HG03469 (cell line): ENCODE results near the gene NR2F1-AS1.

ENCODE experiments used
- ATAC-seq: cut with Tn5 transposase; IDR thresholded peaks from one replicate; pipeline ENCODE4 v1.9.1; 2021; ENCODE audit warnings: mild to moderate bottlenecking, moderate library complexity, moderate number of reproducible peaks; ENCODE audit not compliant: unreplicated experiment

The NR2F1-AS1 gene

DNA sequence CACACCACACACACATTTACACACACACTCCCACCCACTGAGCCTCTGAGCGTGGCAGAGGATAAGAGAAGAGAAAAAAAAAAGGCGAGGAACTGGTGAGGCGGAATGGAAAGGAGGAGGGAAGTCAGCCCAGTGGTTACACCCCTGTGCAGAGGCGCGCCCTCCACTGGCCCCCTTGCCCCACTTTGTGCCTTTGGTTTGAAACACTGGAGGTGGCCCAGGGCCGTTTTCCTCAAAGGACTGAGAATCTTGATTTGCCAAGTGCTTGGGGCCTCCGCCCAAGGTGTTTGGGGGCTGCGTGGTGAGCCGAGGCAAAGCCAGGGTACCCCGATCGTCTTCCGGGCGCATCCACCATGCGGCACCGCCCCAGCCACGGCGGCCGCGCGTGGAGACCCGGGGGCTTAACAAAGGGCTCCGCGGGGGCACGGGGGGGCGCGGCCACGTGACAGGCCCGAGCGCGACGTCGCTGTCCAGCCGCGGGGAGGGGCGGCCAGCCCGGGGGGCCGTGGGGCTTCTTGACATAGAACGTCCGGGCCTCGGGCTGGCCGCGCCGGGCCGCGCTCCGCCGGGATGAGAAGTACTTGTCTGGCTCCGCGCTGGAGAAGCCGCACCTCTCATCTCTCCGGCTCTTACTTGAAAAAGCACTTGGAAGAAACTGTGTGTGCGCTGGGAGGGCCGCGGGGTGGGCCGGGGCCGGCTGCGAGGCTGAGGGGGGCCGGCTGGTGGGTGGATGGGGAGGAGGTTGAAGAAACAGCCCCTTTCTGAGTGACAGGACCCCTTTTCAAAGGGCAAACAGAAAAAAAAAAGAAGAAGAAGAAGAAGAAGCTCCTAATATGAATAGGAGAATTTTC is 23.0 kb upstream of the NR2F1-AS1 start:
- ATAC-seq = no peak

DNA sequence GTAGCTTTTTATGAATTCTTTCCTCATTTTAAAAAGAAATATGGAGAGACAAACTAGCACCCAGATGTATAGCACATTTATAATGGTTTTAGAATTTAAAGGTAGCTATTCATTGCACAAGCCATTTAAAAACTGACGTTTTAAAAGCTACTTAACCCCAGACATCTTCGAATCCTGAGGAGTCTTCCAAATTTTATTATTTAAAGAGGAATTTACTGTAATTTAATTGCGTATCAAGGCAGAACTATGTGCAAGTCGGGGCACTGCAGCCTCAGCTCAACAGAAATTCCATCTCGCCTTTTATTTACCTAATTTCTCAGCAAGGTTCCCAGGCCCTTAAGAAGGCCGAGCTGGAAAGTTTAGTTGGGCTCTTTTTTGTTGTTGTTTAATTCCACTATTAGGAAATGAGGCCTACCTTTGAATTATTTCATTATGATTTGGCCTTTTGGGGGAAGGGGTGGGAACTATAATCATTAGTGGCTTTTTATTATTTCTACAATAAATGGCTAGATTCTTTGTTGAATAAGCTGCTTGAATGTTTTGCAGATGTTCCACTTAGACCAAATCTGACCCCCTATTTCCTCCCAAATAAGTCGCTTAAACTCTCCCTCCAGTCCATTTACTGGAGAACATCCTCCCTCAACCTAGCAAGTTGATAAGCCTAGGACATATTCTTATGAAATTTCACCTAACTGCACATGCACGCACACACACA is 22.2 kb upstream of the NR2F1-AS1 start:
- no peak for ATAC-seq

DNA sequence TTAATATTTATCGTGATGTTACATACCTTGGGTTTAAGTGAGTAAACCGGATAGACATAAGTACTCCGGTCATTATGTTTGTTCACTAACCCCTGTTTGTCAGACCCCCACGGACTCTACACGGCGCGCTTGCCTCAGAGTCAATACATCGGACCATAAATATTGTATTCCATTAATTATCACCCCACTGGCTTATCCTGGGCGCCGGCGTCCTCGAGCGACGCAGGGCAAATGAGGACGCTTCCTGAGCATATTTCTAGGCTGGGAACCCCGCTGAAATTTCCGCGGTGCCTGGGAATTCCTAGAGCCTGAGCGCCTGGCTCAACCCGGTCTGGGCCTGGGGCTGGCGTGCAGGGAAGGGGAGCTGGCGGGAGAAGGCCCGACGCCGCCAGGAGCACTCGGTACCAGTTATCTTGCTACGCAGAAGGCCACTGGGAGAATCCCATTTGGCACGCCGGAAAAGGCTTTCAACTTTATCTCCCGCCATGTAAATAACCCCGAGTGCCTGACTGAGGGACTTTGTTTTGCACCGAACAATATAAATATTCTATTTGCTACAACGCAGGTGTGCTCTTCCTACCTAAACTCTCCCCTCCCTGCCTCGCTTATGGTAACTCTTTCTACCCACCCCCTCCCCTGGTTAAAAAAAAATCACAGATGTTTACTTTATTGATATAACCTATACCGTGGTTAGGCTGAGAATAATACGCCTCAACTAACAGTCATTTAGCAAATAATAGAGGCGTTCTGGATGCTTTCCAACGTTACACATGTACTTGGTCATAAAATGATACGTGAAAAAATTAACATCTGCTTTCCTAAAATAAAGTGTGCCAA is 21.4 kb upstream of the NR2F1-AS1 start:
- ATAC-seq = no peak

DNA sequence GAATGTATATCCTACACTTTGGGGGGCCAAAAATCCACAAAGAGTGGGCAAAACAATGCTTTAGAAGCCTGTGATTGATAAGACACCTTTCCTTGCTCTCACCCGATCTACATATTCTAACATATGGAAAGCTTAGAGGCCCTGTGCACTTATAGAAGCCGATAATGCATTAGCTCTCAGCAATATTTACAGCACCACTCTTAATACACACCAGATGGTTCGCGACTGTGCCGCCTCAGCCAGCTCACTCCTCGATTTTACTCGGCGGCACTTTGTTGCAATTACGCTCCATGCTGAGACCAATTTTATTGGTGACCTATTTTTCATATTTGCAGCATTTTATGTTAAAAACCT is 20.8 kb upstream of the NR2F1-AS1 start:
- ATAC-seq = no peak

DNA sequence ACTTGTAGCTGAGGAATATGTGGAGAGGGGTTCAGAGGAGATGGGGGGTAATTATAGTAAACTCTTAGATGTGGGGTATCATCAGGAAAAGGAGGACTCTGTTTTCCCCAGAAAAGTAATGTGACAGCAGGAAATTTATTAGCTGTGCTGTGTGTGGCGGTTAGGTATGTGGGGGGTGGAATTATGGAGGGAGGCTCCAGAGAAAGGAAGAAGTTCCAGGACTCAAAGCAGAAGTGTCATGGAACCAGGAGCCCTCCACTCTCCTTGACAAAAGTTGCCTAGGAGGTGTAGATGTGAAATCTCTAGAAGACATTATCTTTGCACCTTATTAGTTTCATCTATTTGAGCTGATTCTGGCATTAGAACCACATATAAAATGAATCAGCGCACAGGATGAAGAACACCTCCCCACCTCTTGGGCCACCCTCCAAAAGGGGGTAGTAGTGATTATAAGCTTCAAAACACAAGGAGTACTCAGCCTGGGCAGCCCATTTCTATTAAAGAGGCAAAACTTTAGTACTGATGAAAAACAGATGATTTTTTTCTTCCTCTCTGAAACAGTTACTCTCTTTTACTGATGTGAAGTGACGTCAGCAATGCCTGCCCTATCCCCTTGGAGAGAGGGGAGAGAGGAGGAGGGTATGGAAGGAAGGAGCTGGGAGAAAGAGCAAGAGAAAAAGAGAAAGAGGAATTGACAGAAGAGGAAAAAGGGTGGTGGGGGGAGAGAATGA is 20.2 kb upstream of the NR2F1-AS1 start:
- ATAC-seq = no peak

DNA sequence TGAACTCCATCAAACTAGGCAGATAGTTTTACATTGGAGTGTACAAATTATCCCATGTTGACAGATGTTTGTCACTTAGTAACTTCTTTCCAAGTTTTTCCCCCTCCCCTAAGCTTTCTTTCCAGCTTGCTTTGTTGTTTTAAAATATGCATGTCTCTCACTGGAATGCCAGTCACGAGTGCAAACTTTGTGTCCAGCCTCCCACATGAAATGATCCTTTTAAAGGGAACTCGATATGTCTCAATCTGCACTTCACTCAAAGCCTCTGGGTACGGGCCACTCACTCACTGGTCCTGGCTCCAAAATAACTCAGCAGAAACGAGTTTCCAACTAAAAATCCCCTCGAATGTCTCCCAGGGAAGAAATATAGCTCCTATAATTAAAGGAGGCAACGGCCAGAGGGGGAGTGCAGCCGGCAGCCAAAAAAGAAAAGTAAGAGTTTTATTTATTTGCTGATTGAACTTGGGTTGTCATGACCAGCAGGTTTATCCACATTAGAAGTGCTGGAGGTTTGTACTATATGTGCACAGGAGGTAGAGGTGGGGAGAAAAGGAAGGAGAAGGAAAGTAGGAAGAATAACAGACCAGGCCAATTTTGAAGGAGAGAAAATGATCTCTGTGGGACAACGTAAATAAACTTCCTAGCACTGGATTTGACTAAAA is 19.5 kb upstream of the NR2F1-AS1 start:
- no peak for ATAC-seq

DNA sequence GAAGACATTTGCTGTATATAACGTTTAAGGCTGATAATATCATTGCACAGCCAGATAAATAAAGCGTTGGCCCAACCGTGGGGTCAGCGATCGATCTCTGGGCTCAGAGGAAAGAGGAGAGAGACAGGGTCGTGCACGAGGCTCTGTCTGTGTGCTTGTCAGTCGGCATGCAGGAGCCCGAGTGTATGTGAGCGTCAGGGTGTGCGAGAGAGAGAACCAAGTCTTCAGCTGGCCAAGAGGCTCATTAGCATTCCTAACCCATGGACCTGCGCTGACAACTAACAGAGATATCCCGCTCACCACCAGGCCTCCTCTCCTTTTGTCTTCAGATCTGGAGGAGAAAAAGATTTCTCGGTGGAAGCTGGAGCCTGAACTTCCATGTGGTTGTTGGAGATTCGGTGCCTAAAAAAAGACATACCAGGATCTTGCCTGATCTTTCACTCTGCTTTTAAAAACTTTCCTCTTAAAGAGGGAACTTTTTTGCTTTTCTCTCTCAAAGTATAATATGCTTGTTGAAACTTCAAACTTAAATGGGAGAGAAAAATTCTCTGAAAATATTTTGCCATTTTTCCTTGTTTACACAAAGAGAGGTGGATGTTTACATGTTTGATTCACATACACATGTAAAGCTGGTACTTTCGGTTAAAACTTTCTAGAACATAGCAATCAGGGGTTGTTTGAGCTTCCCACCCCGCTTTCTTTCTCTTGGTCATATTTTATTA is 18.5 kb upstream of the NR2F1-AS1 start:
- ATAC-seq = no peak

DNA sequence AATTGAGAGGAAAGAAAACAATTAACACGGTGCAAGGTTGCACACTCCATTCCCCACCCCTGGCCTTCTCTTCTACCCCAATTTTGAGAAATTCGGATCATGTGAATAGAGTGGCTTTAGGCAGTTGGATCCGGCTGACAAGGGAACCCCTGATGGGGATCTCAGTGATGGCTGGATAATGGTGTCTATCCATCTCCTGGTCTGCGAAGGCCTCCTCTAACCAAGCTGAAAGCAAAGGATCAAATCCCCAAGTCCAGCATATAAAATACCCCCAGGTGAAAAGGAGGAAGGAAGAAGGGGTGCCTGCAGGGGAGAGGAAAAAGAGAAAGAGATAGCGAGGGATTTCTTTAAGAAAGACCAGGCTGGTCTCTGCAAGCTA is 18.0 kb upstream of the NR2F1-AS1 start:
- ATAC-seq = no peak

DNA sequence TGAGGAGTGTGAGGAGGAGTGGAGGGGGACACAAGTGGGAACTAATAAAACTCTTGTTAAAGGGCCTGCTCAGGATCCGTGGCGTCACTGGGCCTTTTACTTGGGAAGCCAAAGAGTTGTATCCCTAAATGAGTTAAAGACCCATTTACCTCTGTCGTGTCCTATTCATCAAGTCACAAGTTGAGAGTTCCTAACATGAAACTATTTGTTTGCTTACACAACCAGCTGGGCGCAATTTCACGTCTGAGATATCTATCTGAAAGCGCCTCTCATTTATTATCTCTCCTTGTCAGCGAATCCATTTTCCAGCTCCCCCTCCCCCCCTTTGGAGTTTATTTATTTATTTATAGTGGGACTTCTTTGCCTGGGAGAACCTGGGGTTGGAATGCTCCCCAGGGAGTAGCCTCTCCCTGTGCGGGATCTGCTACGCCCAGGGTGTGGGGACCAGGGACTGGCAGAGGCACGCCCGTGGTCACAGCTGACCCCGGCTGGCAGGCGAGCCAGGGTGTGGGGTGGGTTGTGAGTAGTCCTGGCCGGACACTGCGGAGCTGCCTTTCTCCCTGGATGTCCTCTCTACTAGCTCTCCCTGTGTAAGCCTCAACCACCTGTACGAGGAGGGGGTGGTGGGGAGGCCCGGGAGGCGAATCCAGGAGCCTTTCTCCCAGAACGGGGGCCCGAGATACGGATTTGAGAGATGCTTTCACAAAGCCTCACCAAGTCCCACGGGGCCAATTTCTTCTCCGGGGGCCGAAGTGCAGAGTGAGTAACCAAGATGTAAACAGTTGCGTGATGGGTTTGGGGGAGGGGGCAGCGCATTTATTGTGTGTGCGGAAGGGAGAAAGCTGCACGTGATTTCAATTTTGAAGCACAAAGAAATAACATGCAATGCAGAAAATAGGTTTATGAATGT is 17.3 kb upstream of the NR2F1-AS1 start:
- ATAC-seq = no peak

DNA sequence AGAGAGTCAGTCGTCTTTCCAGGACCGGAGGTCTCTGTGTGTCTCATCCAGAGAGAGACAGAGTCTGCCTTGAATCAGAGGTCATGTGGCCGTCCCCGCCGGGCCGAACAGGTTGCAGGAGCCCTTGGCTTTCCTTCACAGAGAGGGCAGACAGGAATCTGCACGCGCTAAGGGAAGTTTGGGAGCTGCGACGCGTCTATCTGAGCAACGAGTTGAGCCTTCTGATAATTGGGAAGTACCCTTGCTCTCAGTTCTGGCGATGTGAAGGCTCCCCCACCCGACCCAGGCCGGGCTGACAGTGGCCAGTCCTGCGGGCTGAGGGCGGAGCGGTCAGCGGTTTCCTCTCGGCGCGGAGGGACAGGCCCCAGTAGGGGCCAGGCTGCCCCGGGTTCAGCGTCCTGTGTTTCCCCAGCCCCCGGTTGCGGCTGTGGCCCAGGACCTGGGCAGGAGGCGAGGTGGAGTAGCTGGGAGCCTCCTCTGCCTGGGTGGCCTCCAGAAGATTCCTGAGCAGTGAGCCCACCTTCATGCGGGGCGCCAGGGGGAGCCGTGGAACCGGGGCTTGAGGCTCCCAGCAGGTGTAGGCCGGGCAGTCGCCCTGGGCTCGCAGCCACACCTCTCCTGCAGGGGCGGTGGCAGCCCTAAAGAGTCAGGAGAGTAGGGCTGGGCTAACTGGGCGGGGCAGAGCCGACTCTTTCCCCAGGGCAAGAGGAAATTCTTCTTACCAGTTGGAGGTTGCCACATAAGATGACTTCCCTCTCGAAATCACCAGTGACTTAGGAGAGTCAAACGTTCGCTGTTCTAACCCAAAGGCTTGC is 15.9 kb upstream of the NR2F1-AS1 start:
- no peak for ATAC-seq

DNA sequence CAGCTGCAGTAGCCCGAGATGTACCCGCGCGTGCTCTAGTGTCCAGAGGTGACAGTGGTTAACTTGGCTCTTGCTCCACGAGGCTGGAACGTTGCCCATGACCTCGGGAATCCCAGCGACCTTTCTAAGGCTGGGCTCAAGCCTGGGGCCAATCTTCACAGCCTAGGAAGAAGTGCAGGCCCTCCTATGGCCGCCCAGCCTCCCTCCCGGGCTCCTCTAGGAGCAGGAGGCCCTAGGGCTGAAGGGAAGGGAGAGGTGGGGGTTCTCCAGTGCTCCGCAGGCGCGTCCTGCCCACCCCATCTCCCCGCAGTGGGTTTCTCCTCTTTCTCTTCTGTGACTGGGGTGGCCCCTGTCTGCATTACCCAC is 15.3 kb upstream of the NR2F1-AS1 start:
- ATAC-seq = no peak

DNA sequence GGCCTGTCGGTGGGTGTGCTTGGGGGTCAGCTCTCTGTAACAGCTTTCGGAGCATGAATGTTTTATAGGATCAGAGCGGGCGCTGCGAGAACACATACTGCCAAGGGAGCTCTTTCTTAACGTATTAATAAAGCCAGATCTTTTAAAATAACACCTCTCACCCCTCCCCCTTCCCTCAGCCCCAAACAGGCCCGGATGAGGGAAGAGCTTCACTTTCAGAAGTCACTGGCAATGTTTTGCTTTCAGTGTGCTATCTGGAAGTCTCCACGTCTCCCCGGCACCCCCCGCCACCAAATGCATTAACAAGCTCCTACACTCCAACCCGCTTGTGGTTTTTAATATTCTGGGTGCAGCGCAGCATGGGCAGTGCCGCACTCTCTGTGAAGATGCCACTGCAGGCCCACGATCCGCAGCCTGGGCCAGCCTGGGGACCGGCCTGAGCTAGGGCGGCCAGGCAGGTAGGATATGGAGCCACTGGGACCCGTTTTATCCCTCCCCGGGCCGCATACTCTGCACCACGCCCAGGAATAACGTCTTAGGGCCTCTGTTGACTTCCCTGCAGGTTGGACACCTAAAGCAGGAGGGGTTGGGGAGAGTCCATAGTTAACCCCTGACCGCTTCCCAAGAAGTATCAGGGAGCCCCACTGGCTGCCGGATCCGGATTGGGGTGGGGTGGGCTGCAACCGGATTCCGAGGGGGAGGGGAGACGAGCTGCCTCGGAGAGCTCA is 14.6 kb upstream of the NR2F1-AS1 start:
- no peak for ATAC-seq

DNA sequence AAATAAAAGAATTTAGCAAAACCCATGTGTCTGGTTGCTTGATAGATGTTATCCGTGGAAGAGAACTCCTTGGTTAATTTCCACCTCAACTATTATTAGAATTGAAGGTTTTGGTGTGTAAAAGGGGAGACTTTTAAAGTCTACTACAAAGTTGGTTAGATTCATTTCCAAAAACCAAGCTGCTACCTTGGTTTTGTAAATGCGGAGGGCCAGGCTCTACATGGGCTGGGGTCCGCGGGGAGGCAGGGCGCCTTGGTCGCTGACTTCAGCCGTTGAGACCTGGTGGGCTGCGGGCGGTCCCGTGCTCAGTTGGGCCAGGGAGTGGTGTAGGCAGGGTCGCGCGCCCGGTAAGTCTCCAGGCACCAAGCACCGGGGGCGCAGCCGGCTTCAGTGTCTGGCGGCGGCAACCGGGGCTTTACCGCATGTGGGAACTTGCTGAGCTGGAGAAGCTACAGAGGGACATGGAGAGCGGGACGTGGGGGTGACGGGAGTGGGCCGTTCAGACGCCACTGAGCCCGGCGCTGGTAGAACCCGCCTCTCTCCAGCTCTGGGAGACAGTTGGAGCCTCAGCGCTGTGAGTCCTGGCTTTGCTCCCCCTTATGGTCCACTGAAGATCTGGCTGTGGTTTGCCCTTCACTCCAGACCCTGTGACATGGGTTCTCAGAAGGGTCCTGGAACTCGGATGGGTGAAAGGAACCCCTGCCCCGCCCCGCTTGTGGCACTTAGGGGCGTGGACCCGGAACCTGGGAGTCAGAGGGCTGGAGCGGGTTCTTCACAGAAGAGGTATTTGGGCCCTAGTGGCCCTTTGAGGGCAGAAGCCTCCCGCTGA is 13.8 kb upstream of the NR2F1-AS1 start:
- ATAC-seq = no peak

DNA sequence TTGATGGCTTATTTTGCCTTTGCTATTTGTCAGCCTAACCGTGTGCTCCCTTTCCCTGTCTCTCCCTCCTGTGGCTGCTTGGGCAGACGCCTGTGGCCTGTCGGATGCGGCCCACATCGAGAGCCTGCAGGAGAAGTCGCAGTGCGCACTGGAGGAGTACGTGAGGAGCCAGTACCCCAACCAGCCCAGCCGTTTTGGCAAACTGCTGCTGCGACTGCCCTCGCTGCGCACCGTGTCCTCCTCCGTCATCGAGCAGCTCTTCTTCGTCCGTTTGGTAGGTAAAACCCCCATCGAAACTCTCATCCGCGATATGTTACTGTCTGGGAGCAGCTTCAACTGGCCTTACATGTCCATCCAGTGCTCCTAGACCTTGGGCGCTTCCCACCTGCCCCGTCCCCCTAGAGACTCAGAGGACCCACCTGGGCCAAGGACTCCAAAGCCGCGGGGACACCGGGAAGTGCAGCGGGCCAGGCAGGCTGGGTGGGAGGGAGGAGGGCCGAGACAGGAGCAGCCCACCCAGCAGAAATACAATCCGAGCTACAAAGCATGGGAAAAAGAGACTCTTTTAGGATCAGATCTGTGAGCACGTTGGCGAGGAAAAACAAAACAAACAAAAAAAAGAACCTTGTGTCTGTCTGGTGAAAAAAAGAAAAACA is 12.6 kb upstream of the NR2F1-AS1 start:
- no peak for ATAC-seq

DNA sequence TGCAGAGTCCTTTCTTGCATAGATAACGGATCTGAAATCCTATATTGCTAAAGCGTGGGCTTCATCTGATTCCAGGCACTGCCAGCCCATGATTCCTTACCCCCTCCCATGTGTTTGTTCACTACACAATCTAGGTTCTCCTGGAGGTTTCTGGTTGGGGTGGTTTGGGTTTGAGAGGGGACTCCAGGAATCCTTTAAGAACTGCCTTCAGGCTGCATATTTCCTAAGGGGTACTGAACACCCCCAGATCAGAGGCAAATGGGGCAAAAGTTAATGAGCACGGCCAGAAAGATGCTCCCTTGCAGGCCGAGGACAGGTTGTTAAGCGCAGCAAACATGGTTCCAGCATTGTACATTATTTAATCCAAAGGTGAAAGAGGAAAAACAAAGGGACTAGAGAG is 11.9 kb upstream of the NR2F1-AS1 start:
- ATAC-seq = no peak
